GM21526 (cell line): ENCODE measurements around the gene PDE3A.

Source experiments
- ATAC-seq: cut with Tn5 transposase; IDR thresholded peaks from one replicate; pipeline ENCODE4 v1.9.1; 2021; ENCODE audit warnings: moderate library complexity; ENCODE audit not compliant: unreplicated experiment, low FRiP score

The PDE3A gene

GRCh38 chr12:20487519-20487918 lies 119.2 kb downstream of the PDE3A start:
- no peak for ATAC-seq

DNA sequence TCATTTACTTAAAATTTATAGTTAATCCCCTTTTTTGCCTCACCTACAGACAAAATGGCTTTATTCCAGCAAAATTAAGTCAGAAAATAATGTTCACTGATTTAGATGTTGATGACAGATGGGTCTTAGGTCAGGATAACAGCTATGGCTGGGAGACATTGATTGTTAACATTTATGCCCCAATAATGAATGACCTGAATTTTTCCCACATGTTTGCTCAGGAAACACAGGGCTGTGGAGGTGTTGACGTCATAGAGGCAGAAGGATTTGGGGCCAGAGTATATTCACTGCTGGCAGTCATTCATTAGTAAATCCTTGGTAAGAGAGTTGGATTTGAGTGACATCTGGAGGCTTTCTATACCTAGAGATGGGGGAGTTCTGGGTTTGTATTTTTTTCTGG lies 121.3 kb downstream of the PDE3A start:
- ATAC-seq = no peak

DNA sequence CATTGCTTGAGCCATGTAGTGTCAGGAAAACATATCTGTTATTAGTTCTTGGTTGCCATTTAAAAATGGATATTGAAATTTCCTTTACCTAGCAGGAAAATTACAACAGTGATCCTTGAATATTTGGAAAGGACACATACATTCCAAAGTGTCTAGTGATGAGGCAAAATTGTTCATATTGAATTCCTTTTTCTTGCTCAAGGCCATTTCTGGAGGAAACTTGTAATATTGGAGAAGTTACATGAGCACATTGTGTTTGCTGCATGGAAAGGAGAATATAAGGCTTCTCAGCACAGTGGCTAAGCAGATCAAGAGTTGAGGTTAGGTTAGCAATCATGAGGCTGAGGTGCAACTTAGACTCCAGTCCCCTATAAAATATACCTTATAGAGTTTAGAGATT lies 121.9 kb downstream of the PDE3A start:
- no peak for ATAC-seq

DNA sequence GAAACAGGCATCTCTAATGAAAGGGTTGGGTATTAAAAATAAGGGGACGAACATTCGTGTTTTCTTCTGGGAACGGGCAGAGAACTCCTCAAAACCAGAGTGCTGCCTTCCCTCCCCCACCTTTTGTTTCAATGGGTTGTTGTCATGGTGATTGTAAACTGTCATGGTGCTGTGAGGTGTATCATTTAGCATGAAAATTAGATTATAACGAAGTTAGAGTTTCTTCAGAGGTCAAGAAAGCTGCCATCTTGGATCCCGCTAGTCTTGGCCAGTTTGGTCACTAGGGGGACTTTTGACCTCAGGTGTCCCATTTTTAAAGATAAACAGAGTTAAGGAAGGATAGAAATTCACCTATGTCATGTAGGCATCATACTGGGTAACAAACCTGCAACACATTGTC lies 123.0 kb downstream of the PDE3A start:
- no peak for ATAC-seq

DNA sequence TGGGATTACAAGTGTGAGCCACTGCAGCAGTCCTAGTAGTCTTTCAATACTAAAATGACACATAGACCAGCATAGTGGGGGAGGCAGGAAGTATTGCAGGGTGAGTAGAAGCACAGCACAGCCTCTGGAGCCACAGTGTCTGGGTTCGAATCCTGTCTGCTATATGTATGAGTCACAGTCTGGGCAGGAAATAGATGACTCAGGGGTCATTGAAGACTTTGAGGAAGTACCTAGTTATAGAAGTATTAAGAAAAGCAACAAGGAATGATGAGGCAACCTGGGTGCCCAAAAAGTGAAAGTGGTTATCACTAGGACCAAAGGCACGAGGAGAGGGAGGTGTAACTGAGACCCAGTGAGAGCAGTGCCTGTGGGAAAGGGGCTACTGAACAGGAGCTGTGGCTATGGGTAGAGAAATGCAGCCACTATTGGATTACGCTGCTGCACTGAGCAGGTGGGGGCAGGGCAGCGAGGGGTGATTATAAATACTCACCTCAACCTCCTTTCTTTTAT lies 124.0 kb downstream of the PDE3A start:
- ATAC-seq = no peak

GRCh38 chr12:20493934-20494333 lies 125.6 kb downstream of the PDE3A start:
- ATAC-seq = no peak

DNA sequence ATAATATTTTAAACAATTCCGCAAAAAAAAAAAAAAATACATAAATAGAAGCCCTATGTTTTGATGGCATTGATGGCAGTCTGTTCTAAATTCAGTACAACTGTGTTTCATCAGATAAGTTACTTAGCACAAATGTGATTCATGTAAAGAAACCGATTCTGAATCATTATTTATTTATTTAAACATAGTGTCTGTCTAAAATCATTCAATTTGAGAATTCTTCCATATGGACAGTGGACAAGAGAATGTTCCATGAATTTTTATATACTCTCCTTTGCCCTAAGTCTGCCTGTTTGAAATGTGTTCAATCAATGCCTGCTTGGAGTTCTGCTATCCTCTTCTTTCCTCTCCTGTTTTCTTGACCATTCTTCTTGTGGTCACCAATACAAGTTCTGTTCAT lies 126.5 kb downstream of the PDE3A start:
- ATAC-seq = no peak

DNA sequence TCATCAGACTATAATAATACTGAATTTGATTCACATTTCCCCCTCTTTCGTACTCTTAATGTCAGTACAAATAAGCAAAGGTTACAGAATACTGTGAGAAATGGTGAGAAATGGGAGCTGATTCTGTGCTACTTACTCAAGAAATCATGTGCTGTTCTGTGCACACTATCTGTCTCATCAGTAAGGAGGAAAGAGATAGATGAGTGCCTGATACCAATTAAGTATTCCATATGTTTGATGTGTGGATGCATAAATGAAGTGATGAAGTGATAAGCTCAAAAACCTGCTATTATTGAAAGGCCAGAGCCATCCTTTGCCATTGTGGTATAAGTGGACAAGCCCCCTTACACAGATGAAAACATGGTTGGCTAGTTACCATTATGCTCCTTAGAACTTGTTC lies 127.7 kb downstream of the PDE3A start:
- ATAC-seq = no peak

DNA sequence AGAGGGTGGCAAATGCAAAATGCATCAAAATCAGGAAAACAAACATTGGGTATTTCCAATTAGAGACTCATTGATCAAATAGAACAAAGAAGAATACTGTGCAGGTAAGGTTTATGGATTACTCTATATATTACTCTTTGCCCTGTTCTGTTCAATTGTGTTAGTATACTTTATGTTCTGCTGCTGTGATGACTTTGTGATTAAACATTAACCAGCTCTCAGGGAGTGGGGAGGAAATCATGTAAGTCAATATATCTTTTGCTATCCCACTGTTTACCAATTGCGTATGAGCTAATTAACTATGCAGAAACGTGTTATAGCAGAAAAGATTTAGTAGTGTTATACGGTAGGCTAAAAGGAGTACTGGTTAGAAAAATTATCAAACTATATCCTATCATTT lies 129.4 kb downstream of the PDE3A start:
- no peak for ATAC-seq

GRCh38 chr12:20501958-20502357 lies 133.6 kb downstream of the PDE3A start:
- no peak for ATAC-seq

GRCh38 chr12:20503858-20504257 lies 135.5 kb downstream of the PDE3A start:
- ATAC-seq = no peak

DNA sequence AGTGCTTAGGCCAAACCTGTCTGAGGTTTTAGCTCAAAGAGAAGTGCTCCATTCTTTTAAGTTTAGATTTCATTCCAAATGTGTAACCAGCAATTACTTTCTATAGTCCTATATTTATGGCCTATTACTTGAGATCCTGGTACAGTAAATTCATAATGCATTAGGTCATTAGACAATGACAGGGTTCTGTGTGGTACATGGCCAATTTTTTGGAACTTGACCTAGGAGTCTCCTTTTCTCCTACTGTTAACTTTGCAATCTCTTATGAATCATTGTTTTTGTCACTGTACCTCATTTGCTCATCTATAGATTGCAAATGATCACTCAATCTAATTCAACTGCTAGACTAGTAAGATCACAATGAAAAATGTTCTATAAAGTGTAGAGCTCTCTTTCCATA lies 136.7 kb downstream of the PDE3A start:
- ATAC-seq = no peak

- no peak for ATAC-seq
These were observed 138.7 kb downstream of the PDE3A start for GRCh38 chr12:20507056-20507455.

- ATAC-seq = no peak
These were observed 139.4 kb downstream of the PDE3A start for GRCh38 chr12:20507711-20508110.

GRCh38 chr12:20508359-20508758 lies 140.0 kb downstream of the PDE3A start:
- no peak for ATAC-seq

DNA sequence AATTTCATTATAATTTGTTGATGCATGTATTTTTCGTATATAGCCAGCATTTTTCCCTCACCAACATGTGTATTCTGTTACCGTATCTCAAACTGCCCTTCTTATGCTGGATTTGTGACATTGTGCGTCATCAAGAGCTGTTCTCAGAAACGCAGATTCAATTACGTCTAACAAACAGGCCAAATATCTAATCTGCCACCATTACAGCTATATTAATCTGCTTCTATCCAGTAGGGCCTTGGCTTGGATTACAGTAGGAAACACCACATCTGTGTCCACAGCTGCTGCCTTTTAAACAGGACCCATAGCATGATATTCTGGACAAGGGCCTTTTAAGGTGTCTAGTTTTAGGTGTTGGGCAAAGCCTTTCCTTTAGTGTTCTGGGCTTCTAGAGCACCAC lies 140.6 kb downstream of the PDE3A start:
- no peak for ATAC-seq

DNA sequence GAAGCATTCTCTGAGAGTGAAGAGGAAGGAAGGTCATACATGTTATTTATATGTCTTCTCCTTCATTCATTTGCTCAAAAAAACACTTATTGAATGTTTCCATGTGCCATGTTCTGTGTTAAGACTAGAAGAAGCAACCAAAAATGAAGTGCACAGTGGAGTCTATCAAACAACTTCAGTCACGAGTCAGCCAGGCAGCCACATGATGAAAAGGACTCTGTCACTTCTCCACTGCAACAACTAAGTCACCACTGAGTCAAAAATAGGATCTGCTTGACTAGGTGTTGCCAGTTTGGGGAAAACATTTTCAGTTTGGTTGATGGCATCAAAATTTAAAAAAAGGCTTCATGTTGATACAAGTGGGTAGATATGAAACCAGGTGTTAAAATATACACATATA lies 142.5 kb downstream of the PDE3A start:
- no peak for ATAC-seq

DNA sequence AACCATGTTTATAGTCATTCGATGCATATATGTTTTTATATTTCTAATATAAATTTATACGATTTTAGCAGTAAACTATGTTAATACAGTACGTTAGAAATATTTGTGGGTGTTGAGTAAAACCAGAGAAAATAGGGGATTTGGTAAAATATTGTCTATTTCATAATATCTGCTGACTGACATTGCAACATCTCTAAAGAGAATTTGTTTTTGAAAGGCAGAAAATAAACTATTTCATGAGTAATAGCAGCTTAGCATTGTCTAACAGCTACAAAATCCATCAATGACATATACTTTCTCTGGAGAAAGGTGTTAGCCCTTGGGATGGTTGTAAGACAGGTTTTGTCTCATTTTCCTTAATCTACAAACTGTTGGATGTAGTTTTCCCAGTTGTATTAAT lies 144.9 kb downstream of the PDE3A start:
- no peak for ATAC-seq

GRCh38 chr12:20514598-20514997 lies 146.3 kb downstream of the PDE3A start:
- no peak for ATAC-seq

DNA sequence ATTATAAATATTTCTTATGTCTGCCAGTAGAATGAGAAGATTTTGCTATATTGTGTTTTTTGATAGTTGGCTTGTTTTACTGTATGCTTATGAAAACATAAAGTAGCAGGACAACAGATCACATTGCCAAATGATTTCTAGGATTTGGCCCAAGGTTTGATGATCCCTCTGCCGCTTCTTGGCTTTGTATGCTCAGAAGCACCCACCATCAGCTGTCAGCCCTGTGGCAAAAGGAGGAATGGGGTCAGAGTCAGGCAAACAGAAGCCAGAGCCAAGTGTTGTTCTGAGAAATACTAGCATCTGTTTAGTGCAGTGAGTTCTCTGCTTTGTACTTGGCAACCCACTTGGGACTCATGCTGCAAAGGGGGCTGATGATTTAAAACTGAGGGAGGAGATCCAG lies 152.2 kb downstream of the PDE3A start:
- ATAC-seq = no peak

DNA sequence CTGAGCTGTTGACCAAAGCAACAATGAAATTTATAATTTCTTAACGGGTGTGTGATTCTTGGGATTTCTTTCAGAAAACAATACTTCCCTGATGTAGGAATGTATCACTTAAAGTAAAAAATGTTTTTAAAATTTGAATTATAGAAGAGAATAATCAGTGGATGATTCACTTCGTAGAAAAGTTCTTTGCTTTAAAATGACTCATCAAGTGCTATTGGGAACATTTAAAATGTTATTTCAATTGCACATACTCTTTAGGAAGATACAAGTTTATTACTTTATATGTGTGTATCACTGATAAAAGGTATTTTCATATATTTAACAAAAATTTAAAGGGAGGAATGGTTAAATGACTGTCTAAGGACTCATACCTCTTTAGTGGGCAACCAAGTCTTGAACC lies 155.3 kb downstream of the PDE3A start:
- no peak for ATAC-seq

DNA sequence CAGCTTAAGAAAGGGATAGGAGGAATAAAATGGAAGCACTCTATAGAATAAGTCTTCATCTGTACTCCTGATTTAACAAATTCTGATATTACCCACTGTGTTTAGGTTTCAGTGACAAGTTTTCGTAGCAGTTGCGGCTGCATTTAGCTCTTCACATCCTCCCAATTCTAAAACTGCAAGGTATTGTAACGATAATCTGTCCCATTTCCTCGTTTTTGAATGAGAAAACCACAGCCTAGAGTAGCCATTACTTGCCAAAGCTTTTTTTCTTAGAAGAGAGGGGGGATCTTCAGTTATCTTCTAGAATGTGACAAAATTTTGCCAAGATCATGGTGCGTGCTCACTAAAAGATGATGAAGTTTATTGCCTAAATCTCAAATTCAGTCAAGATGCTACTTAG lies 155.8 kb downstream of the PDE3A start:
- no peak for ATAC-seq

DNA sequence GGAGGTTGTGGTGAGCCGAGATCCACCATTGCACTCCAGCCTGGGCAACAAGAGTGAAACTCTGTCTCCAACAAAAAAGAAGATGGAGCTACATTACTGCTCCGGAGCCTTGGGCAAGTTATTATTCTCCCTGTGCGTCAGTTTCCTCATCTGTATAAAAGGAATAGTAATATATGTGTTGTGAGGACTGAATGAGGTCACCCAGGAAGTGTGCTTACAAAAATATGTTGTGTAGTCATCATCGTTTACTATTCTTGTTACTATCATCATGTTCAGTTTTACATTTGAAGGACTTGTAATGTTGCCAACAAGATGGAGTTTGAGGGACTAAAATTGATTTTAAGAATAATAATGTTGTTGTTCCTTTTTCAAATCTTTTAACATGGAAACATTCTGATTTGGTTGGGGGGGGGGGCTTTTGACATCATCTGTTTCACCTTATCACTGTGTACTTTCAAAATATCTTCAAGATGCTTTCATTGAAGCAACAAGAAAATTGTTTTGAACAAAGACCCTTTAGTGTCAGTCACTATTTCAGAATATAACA lies 156.8 kb downstream of the PDE3A start:
- no peak for ATAC-seq
